H1 (cell line): Measurements from ENCODE around the gene SHISAL1. TPM values are rescaled to one million over a fixed set of nuclear protein-coding genes. Genes with fewer than 3 reads are reported as not detected.

ENCODE experiments used
- BRCA1 ChIP-seq: IDR thresholded peaks from 2 replicates; pipeline ENCODE4 v1.6.1; 2012; ENCODE audit warnings: low read depth, low read length, improper control_type of control experiment
- GTF2F1 ChIP-seq: IDR thresholded peaks from 2 replicates; pipeline ENCODE4 v1.6.1; 2012; ENCODE audit warnings: low read depth, low read length, improper control_type of control experiment, borderline replicate concordance
- HDAC2 ChIP-seq, 2 experiments: fragments of 300-600 bp in 1 of 2; sonication (generic) in 1 of 2; IDR thresholded peaks; 2 replicates each; pipeline ENCODE4 v1.6.1; 2011 to 2012; ENCODE audit warnings: low read depth in 2 of 2, low read length in 2 of 2, mild to moderate bottlenecking in 2 of 2, moderate library complexity in 2 of 2, borderline replicate concordance in 1 of 2, inconsistent platforms in 1 of 2
- JUN ChIP-seq: IDR thresholded peaks from 2 replicates; pipeline ENCODE4 v1.6.1; 2011; ENCODE audit warnings: low read depth, mild to moderate bottlenecking, improper control_type of control experiment, low read length
- KDM4A ChIP-seq: IDR thresholded peaks from one replicate; pipeline ENCODE4 v1.7.1; 2012; ENCODE audit warnings: low read depth, mild to moderate bottlenecking, moderate library complexity, low read length, inconsistent platforms; ENCODE audit not compliant: severe bottlenecking
- NRF1 ChIP-seq: IDR thresholded peaks from 2 replicates; pipeline ENCODE4 v1.6.1; 2011; ENCODE audit warnings: mild to moderate bottlenecking, low read depth, low read length, improper control_type of control experiment
- RFX5 ChIP-seq: IDR thresholded peaks from 2 replicates; pipeline ENCODE4 v1.6.1; 2011; ENCODE audit warnings: low read depth, low read length, improper control_type of control experiment, borderline replicate concordance
- RNF2 ChIP-seq: fragments of 200-900, 300-1000 bp; sonication (generic); IDR thresholded peaks from 2 replicates; pipeline ENCODE4 v1.7.1; 2016; ENCODE audit warnings: borderline replicate concordance, low read depth, mild to moderate bottlenecking, antibody characterized with exemption, low read length; ENCODE audit not compliant: poor library complexity, severe bottlenecking; ENCODE audit errors: missing control alignments
- SAP30 ChIP-seq: fragments of 300-600 bp; sonication (generic); IDR thresholded peaks from 2 replicates; pipeline ENCODE4 v1.7.1; 2012; ENCODE audit warnings: low read length, moderate library complexity, mild to moderate bottlenecking, inconsistent platforms; ENCODE audit not compliant: insufficient read depth, insufficient replicate concordance
- TEAD4 ChIP-seq: IDR thresholded peaks from 2 replicates; pipeline ENCODE4 v1.6.1; 2012; ENCODE audit warnings: low read depth, low read length, inconsistent platforms, mixed read lengths
- polyA plus RNA-seq, 7 experiments: library from polyadenylated mRNA; depleted of rRNA in 3 of 7; stranded (reverse) in 5 of 7; unstranded in 2 of 7; fragments of >200 nt in 5 of 7; fragments of 200-250 nt in 2 of 7; gene quantifications; 1 replicate in 5 of 7; 2 replicates in 1 of 7; 4 replicates in 1 of 7; pipeline versions ENCODE4 v1.2.1 to v1.2.3, GENCODE V29; 2011 to 2013; ENCODE audit warnings: missing spikeins in 2 of 7, mixed read lengths in 2 of 7
- total RNA-seq: library from RNA; stranded (reverse); fragmentation: NEBNext Ultra II Directional; extraction: Animal tissue kit (Norgen Biotek cat#: 25700); gene quantifications from 2 replicates; pipeline ENCODE4 v1.2.1, GENCODE V29; 2021
- TF ChIP-seq, protein P1 (sequence below): fragments of 300-600 bp; sonication (generic); IDR thresholded peaks from 2 replicates; pipeline ENCODE4 v1.7.1; 2012; ENCODE audit warnings: low read length, moderate library complexity, mild to moderate bottlenecking, inconsistent platforms; ENCODE audit not compliant: insufficient replicate concordance

The SHISAL1 gene
- total and polyA plus RNA-seq, 2 of the 8 experiments (the other 6 are each of a cell fraction or from before 2014, with no cell fraction given) = 3.7 to 5.8 TPM

DNA sequence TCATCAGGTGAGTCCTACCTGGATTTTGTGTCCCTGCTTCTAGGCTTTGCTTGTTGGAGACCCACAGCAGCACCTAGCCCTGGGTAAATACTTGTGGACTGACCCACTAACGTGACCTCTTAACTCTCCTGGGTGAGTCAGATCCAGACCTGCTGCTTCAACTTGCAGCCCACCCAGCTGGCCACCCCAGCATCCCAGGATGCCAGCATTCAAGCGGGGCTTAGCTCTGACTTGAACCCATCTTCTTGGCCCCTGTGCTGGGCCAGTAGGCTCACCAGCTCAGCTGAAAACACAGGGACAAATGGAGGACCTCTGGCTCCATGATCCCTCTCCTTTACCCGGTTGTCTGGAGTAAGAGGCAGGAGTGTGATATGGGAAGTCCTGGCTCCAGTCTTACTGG, 98.6 kb downstream of the SHISAL1 start (continued):
- TF ChIP-seq, protein P1, sequence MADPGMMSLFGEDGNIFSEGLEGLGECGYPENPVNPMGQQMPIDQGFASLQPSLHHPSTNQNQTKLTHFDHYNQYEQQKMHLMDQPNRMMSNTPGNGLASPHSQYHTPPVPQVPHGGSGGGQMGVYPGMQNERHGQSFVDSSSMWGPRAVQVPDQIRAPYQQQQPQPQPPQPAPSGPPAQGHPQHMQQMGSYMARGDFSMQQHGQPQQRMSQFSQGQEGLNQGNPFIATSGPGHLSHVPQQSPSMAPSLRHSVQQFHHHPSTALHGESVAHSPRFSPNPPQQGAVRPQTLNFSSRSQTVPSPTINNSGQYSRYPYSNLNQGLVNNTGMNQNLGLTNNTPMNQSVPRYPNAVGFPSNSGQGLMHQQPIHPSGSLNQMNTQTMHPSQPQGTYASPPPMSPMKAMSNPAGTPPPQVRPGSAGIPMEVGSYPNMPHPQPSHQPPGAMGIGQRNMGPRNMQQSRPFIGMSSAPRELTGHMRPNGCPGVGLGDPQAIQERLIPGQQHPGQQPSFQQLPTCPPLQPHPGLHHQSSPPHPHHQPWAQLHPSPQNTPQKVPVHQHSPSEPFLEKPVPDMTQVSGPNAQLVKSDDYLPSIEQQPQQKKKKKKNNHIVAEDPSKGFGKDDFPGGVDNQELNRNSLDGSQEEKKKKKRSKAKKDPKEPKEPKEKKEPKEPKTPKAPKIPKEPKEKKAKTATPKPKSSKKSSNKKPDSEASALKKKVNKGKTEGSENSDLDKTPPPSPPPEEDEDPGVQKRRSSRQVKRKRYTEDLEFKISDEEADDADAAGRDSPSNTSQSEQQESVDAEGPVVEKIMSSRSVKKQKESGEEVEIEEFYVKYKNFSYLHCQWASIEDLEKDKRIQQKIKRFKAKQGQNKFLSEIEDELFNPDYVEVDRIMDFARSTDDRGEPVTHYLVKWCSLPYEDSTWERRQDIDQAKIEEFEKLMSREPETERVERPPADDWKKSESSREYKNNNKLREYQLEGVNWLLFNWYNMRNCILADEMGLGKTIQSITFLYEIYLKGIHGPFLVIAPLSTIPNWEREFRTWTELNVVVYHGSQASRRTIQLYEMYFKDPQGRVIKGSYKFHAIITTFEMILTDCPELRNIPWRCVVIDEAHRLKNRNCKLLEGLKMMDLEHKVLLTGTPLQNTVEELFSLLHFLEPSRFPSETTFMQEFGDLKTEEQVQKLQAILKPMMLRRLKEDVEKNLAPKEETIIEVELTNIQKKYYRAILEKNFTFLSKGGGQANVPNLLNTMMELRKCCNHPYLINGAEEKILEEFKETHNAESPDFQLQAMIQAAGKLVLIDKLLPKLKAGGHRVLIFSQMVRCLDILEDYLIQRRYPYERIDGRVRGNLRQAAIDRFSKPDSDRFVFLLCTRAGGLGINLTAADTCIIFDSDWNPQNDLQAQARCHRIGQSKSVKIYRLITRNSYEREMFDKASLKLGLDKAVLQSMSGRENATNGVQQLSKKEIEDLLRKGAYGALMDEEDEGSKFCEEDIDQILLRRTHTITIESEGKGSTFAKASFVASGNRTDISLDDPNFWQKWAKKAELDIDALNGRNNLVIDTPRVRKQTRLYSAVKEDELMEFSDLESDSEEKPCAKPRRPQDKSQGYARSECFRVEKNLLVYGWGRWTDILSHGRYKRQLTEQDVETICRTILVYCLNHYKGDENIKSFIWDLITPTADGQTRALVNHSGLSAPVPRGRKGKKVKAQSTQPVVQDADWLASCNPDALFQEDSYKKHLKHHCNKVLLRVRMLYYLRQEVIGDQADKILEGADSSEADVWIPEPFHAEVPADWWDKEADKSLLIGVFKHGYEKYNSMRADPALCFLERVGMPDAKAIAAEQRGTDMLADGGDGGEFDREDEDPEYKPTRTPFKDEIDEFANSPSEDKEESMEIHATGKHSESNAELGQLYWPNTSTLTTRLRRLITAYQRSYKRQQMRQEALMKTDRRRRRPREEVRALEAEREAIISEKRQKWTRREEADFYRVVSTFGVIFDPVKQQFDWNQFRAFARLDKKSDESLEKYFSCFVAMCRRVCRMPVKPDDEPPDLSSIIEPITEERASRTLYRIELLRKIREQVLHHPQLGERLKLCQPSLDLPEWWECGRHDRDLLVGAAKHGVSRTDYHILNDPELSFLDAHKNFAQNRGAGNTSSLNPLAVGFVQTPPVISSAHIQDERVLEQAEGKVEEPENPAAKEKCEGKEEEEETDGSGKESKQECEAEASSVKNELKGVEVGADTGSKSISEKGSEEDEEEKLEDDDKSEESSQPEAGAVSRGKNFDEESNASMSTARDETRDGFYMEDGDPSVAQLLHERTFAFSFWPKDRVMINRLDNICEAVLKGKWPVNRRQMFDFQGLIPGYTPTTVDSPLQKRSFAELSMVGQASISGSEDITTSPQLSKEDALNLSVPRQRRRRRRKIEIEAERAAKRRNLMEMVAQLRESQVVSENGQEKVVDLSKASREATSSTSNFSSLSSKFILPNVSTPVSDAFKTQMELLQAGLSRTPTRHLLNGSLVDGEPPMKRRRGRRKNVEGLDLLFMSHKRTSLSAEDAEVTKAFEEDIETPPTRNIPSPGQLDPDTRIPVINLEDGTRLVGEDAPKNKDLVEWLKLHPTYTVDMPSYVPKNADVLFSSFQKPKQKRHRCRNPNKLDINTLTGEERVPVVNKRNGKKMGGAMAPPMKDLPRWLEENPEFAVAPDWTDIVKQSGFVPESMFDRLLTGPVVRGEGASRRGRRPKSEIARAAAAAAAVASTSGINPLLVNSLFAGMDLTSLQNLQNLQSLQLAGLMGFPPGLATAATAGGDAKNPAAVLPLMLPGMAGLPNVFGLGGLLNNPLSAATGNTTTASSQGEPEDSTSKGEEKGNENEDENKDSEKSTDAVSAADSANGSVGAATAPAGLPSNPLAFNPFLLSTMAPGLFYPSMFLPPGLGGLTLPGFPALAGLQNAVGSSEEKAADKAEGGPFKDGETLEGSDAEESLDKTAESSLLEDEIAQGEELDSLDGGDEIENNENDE = no peak
- TF ChIP-seq HDAC2 (IDR thresholded peaks at IDR 0.05; ENCODE audit: borderline replicate concordance in 1 of 2, low read depth in 2 of 2, low read length in 2 of 2) (no peak), SAP30 (no peak), RNF2 (no peak), NRF1 (no peak), BRCA1 (no peak), JUN (no peak), KDM4A (no peak), TEAD4 (no peak), RFX5 (no peak), GTF2F1 (no peak)
